Muscle layer of duodenum (tissue), 2 donors: ENCODE results near the gene CALN1.
"Not testable (repeated sequence)": the region's sequence is repeated elsewhere in the genome, so short reads cannot be mapped to it uniquely, and the experiment has no call there.

Source experiments
- H3K27ac ChIP-seq: one replicate; pipeline ENCODE4 v1.7.0; 2013; ENCODE audit warnings: mild to moderate bottlenecking, low read length
- H3K27me3 ChIP-seq: one replicate; pipeline ENCODE4 v1.7.0; 2013; ENCODE audit warnings: low read depth, mild to moderate bottlenecking, control low read depth, low read length
- H3K36me3 ChIP-seq, 2 donors: one replicate each; pipeline ENCODE4 v1.7.0; 2013; ENCODE audit warnings: low read length in 2 of 2, control low read depth in 1 of 2, mild to moderate bottlenecking in 1 of 2; ENCODE audit not compliant: insufficient read depth in 2 of 2, control insufficient read depth in 1 of 2
- H3K4me1 ChIP-seq, 2 donors: one replicate each; pipeline ENCODE4 v1.7.0; 2013; ENCODE audit warnings: low read length in 2 of 2, mild to moderate bottlenecking in 2 of 2, control low read depth in 1 of 2, moderate library complexity in 1 of 2; ENCODE audit not compliant: insufficient read depth in 2 of 2, control insufficient read depth in 1 of 2
- H3K4me3 ChIP-seq, 2 donors: one replicate each; pipeline ENCODE4 v1.7.0; 2013; ENCODE audit warnings: low read length in 2 of 2, low read depth in 1 of 2, mild to moderate bottlenecking in 1 of 2
- H3K9me3 ChIP-seq, 2 donors: one replicate each; pipeline ENCODE4 v1.7.0; 2013; ENCODE audit warnings: low read length in 2 of 2, control low read depth in 1 of 2, mild to moderate bottlenecking in 1 of 2; ENCODE audit not compliant: control insufficient read depth in 1 of 2
- donor health status: healthy.

The CALN1 gene

DNA sequence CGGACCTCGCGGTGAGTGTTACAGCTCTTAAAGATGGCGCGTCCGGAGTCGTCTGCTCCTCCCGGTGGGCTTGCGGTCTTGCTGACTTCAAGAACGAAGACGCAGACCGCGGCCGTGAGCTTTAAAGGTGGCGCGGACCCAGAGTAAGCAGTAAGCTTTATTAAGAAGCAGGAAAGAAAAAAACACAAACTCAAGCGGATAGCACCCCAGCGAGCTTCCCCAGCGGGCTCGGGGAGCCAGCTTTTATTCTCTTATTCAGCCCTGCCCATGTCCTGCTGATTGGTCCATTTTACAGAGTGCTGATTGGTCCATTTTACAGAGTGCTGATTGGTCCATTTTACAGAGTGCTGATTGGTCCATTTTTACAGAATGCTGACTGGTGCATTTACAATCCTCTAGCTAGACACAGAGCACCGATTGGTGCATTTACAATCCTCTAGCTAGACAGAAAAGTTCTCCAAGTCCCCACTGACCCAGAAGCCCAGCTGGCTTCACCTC is at the start of gene CALN1:
TSS of gene CALN1 (minus strand) at position 218 of the 498 bp plus-strand sequence.
- not testable (repeated sequence) for H3K36me3 ChIP-seq, H3K9me3 ChIP-seq, H3K27ac ChIP-seq, H3K27me3 ChIP-seq, H3K4me3 ChIP-seq, H3K4me1 ChIP-seq

DNA sequence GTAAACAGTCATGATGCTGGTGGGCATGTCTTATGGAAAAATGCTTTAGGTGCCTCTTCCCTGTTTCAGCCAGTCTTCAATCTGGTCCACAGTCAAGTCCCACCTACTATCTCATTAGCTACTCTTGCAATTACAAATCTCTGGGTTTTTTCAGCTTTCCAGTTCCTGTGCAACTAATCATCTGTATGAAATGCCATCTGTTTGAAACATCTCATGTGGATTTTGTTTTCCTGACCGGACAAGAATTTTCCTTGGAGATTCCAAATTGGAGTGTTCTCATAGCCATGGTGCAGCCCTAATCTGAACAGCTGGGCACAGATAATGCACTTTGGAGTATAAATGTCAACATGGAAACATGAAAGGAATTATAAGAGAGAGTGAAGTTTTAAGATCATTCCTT is 41.3 kb upstream of the CALN1 start:
- H3K27me3 ChIP-seq, result no peaks in the 10 kb centered on the region
- H3K4me1 ChIP-seq, result no peaks in the 10 kb centered on the region
- H3K27ac ChIP-seq, result no peak overlapping the region
- peaks cover 0 to 16% of the 10 kb centered on the region in 2 donors for H3K9me3 ChIP-seq
- no peak overlapping the region for H3K4me3 ChIP-seq
- H3K36me3 ChIP-seq, result no peaks in the 10 kb centered on the region

DNA sequence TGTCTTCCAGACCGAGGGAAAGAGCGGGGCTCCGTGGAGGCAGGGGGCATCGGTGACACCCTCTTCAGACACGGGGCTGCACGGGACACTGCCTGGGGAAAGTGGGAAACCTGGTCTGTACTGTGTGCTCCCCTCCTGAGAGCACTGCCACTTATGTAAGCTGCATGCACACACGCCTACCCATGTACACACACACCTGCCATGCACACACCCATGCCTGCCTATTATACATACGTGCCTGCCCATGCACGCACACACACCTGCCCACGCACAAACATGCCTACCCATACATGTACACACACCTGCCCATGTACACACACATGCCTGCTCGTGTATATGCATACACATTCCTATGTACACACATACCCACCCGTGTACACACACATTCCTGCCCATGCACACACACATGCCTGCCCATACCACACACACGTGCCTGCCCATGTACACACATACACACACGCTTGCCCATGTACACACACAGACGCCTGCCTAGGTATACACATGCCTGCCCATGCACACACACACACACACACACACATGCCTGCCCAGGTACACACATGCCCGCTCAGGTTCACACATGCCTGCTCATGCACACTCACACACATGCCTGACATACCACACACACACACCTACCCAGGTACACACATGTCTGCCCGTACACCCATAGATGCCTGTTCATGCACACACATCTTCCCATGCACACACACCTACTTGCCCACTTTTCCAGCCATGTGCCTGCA is 35.5 kb upstream of the CALN1 start:
- Histone ChIP-seq H3K4me1 (no peaks in the 10 kb centered on the region), H3K36me3 (no peaks in the 10 kb centered on the region), H3K27me3 (no peaks in the 10 kb centered on the region), H3K4me3 (no peak overlapping the region), H3K9me3 (peaks cover 0 to under 1% of the 10 kb centered on the region in 2 donors), H3K27ac (no peak overlapping the region)

DNA sequence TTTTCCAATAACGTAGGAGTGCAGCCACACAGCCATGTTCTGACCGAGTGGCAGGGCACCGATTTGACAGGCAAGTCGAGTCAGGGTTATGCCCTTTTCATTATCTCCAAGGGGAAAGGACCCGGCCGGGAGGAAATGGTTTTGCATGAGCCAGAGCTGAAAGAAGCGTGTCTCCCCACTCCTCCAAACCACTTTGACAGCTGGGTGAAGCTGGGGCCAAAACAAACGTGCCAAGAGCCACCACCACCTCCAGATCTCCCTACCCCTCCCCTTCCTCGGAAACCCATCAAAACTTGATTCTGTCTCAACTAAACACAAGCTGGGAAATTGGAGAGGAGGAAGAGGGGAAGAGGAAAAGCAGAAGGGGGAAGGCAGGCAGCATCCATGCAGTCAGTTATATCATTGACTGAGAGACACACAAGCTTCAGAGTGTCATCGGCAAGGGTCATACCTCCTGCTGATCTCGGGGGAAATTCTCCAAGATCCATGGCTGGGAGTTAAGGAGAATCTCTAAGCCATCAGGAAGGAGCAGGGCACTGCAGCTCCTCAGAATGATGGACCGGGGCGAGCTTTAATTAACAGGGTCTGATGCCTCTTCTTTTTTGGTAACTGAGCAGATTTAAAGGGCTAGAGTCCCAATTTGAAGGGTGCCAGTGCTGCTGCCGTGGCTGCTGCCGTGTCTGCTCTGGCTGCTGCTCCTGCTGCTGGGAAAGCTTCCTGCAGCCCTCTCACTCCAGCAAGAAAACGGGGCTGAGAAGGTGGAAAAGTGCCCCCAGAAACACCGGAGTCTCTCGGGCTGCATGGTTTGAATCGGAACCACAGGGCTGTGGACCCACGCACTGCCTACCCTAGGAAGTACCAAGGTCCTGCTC is 34.7 kb upstream of the CALN1 start:
- H3K9me3 ChIP-seq, result no peaks in the 10 kb centered on the region
- no peak overlapping the region for H3K27ac ChIP-seq
- no peaks in the 10 kb centered on the region for H3K36me3 ChIP-seq
- H3K27me3 ChIP-seq, result no peaks in the 10 kb centered on the region
- no peaks in the 10 kb centered on the region for H3K4me1 ChIP-seq
- H3K4me3 ChIP-seq, result no peak overlapping the region

DNA sequence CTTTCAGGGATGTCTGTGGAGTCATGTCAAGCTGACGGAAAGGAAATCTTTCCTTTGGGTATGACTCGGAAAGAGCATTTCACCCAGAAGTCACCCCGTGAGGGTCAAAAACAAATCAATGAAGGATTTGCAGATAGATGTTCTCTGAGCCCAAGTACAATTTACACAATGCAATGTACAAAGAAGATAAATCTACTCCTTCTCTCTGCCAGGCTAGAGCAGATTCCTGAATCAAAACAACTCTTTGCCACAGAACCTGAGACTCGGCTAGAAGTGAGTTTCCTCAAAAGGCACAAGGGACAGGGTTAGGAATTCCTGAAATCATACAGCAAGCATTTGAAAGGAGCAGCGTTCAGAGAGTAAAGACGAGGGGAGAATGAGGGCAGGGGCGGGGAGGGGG is 34.0 kb upstream of the CALN1 start:
- H3K27me3 ChIP-seq, result no peaks in the 10 kb centered on the region
- H3K36me3 ChIP-seq, result no peaks in the 10 kb centered on the region
- H3K9me3 ChIP-seq, result no peaks in the 10 kb centered on the region
- H3K27ac ChIP-seq, result no peak overlapping the region
- no peaks in the 10 kb centered on the region for H3K4me1 ChIP-seq
- H3K4me3 ChIP-seq, result no peak overlapping the region

DNA sequence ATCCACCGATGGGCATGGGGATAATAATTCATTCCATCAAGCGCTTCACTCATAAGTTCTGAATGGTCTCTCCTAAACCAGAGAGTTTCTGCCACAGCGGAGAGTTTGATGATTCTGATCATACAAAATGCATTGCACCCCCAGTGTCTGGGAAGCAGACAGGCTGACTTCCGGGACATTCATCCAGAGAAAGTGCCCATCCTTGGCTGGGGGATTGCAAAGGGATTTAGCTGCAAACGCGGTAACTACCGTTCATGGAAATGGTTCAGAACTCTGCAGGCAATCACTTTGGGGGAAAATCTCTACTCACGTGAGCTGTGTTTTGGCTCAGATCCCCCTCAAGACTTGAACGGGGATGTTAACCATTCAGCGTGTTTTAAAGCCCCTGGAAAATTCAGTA is 33.4 kb upstream of the CALN1 start:
- Histone ChIP-seq H3K4me3 (no peak overlapping the region), H3K36me3 (no peaks in the 10 kb centered on the region), H3K27ac (no peak overlapping the region), H3K9me3 (no peaks in the 10 kb centered on the region), H3K27me3 (no peaks in the 10 kb centered on the region), H3K4me1 (no peaks in the 10 kb centered on the region)

DNA sequence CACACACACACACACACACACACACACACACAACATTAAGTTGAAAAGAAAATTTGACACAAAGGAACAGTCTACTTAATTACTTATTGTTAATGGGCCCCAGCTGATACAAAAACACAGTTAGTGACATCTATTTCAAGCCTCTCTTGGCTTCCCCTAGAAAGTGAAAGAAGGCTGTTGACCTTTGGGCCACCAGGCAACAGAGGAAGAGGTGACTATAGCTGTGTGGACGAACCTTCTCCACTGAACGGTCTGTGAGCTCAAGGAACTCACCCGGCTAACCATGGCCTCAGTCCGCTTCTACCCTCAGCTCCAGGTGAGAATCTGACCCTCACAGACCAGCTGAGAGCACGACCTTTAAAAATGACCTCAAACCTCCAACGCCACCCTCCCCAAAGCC is 32.9 kb upstream of the CALN1 start:
- H3K4me3 ChIP-seq, result no peak overlapping the region
- H3K36me3 ChIP-seq, result no peaks in the 10 kb centered on the region
- no peaks in the 10 kb centered on the region for H3K9me3 ChIP-seq
- H3K4me1 ChIP-seq, result no peaks in the 10 kb centered on the region
- no peak overlapping the region for H3K27ac ChIP-seq
- no peaks in the 10 kb centered on the region for H3K27me3 ChIP-seq

DNA sequence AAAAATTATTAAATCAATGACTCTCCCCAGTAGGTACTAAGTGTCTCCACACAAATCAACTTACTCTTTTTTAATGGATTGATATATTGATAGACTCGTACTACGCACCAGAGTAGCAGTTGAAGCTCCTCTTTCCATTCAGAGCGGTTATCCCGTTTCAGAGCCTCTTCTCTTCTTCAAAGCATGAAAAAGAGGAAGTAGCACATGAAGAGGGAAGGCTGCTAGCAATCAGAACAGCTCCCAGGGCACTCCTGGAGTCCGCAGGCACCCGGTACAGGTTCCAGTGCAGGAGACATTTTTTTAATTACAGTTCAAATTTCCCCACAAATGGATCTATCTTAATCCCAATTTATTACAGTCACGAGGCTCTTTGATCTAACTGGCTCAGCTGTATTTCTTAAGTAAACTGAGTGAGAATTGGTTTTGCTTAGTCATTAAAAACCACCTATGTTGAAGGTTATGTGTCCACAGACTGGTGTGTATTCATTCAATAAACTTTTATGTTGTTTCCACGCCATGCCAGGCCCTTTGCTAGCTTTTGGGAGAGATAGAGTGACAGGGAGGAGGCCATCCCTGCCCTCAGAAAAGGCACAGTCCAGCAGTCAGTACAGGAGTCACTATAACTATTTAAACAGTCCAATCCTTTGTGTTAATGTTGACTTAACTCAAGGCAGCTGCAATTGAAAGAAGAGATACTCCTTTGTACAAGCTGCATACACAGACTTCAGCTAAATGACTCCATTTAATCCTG is 32.1 kb upstream of the CALN1 start:
- Histone ChIP-seq H3K27me3 (no peaks in the 10 kb centered on the region), H3K4me3 (no peak overlapping the region), H3K9me3 (no peaks in the 10 kb centered on the region), H3K27ac (no peak overlapping the region), H3K36me3 (no peaks in the 10 kb centered on the region), H3K4me1 (no peaks in the 10 kb centered on the region)

DNA sequence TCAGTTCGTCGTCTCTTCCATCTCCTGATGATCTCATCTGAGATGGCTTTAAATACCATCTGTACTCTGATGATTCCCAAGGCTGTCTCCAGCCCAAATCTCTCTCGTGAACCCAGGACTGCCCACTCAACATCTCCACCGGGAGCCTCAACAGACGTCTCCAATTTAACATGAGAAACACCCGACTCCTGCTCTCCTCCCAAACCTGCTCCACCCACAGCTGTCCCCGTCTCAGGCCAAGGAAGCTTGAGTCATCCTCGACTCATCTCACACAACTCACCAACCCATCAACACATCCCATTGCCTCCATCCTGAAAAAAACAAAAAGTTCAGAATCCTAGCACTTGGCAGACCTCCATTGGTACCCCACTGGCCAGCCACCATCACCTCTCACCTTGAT is 29.7 kb upstream of the CALN1 start:
- Histone ChIP-seq H3K27me3 (no peaks in the 10 kb centered on the region), H3K4me1 (no peaks in the 10 kb centered on the region), H3K36me3 (no peaks in the 10 kb centered on the region), H3K9me3 (no peaks in the 10 kb centered on the region), H3K4me3 (no peak overlapping the region), H3K27ac (no peak overlapping the region)

DNA sequence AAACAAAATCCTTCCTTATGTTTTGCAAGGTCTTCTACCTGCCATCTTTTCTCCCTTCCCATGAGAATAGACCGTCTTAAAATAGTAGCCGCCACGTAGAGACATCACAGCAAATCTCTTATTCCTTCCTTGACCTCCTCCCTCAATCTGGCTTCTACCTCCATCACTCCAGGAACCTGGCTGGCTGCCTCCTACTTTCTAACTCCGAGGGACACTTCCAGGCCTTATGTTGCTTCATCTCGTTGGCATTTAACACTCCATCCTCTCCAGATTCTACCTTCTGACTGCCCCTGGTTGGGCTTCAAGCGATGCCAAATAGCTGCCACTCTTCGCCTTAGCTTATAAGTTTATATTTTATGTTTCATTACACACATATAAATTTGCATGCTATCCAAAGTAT is 26.4 kb upstream of the CALN1 start:
- H3K4me1 ChIP-seq, result peaks cover 0 to 5% of the 10 kb centered on the region in 2 donors
- no peak overlapping the region for H3K27ac ChIP-seq
- H3K9me3 ChIP-seq, result no peaks in the 10 kb centered on the region
- no peaks in the 10 kb centered on the region for H3K27me3 ChIP-seq
- H3K4me3 ChIP-seq, result no peak overlapping the region
- H3K36me3 ChIP-seq, result no peaks in the 10 kb centered on the region

DNA sequence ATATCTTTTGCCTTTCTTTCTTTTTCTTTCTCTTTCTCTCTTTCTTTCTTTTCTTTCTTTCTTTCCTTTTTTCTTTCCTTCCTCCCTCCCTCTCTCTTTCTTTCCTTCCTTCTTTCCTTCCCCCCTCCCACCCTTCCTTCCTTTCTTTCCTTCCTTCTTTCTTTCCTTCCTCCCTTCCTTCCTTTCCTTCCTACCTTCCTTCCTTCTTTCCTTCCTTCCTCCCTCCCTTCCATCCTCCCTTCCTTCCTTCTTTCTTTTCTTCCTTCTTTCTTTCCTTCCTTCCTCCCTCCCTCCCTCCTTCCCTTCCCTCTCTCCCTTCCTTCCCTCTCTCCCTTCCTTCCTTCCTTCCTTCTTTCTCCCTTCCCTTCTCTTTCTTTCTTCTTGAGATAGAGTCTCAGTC is 25.5 kb upstream of the CALN1 start:
- H3K36me3 ChIP-seq, result no peaks in the 10 kb centered on the region

More for the DNA sequence above, 25.5 kb upstream of the CALN1 start:
- Histone ChIP-seq H3K4me3 (no peak overlapping the region), H3K27ac (no peak overlapping the region), H3K27me3 (no peaks in the 10 kb centered on the region), H3K4me1 (peaks cover 0 to 5% of the 10 kb centered on the region in 2 donors), H3K9me3 (no peaks in the 10 kb centered on the region)
